Upper lobe of left lung (tissue), 6 donors: ENCODE measurements around the gene CD82. TPM values are rescaled to one million over a fixed set of nuclear protein-coding genes. Genes with fewer than 3 reads are reported as not detected.
A peak's percentile ranks its signal among the peaks of the same experiment; 100 is the strongest.

Source experiments
- ATAC-seq, 2 donors: fragments of 200-7000 bp; cut with Tn5 transposase; one replicate each; pipeline ENCODE4 v1.9.1; 2022; ENCODE audit warnings: mild to moderate bottlenecking in 2 of 2, moderate library complexity in 2 of 2; ENCODE audit not compliant: low FRiP score in 2 of 2
- DNase-seq, 2 donors: peaks; one replicate each; pipeline ENCODE4 v3.0.0-alpha.2; 2019 to 2020
- H3K27ac ChIP-seq, 4 donors: fragments of 200-600 bp; sonication (generic); one replicate each; pipeline ENCODE4 v1.5.1; 2016 to 2019
- H3K27me3 ChIP-seq, 4 donors: fragments of 200-600 bp; sonication (generic); one replicate each; pipeline ENCODE4 v1.5.1; 2017 to 2019
- H3K36me3 ChIP-seq, 4 donors: fragments of 200-600 bp; sonication (generic); one replicate each; pipeline ENCODE4 v1.5.1; 2016 to 2019
- H3K4me1 ChIP-seq, 4 donors: fragments of 200-600 bp; sonication (generic); one replicate each; pipeline ENCODE4 v1.5.1; 2018 to 2019
- H3K4me3 ChIP-seq, 4 donors: fragments of 200-600 bp; sonication (generic); one replicate each; pipeline ENCODE4 v1.5.1; 2017 to 2019; ENCODE audit warnings: mild to moderate bottlenecking in 2 of 4, moderate library complexity in 1 of 4
- H3K9me3 ChIP-seq, 4 donors: fragments of 200-600 bp; sonication (generic); one replicate each; pipeline ENCODE4 v1.5.1; 2018 to 2019
- EP300 ChIP-seq, 4 donors: sonication (generic); formaldehyde crosslinking; IDR thresholded peaks; one replicate each; pipeline ENCODE4 v1.5.1; 2017; ENCODE audit warnings: antibody characterized with exemption in 4 of 4, control low read depth in 2 of 4
- POLR2A ChIP-seq, 4 donors: fragments of 450-650 bp; IDR thresholded peaks; one replicate each; pipeline ENCODE4 v1.5.1; 2016 to 2017; ENCODE audit warnings: antibody characterized with exemption in 4 of 4, mild to moderate bottlenecking in 2 of 4
- POLR2AphosphoS5 ChIP-seq, 2 donors: sonication (generic); formaldehyde crosslinking; IDR thresholded peaks; one replicate each; pipeline ENCODE4 v1.5.1; 2017; ENCODE audit warnings: antibody characterized with exemption in 2 of 2
- WGBS, 2 donors: methylation state at CpG; one replicate each; pipeline ENCODE4 v1.1.5; 2017 to 2018; 5-methylcytosine and 5-hydroxymethylcytosine counted together
- total RNA-seq, 6 donors: library from RNA; depleted of rRNA in 4 of 6; stranded (reverse); fragments of >200 nt in 4 of 6; gene quantifications; one replicate each; pipeline versions ENCODE4 v1.1.0 to v1.2.1, GENCODE V29; 2016 to 2021
- TF ChIP-seq, protein P1 (sequence below), 6 experiments: fragments of 450-650 bp in 4 of 6; fragments of 200-600 bp in 2 of 6; sonication (generic) in 2 of 6; IDR thresholded peaks; one replicate each; pipeline ENCODE4 v1.5.1; 2016 to 2019; ENCODE audit warnings: antibody characterized with exemption in 6 of 6
- donor health status: DM: no; HTN: no; CAD: no; lungs with moderate emphysema.
- donor health status: DM: no; HTN: yes; CAD: no; lungs with severe emphysema.

The CD82 gene
- total RNA-seq, 6 donors from 2014 or later = 29.8 to 148 (median 69.9) TPM

DNA sequence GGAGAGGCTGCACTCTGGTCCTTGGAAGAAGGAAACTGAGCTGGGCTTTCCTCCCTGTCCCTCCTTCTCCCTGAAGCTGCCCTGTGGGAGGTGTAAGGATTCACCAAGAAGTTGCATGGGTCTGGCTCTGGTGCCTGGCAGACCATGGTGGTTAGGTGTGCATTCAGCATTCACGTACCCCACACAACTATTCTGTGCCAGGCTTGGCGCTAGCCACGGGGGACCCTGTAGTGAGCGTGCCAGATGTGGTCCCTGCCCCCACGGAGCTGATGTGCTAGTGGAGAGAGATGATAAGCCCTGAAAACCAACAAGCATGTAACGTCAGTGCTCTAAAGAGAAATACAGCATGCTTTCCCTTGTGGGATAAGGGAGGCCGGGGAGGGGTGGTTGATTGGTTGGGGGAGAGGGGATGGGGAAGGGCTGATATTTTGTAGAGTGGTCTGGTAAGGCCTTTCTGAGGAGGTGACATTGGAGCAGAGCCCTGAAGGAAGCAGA, 48.9 kb downstream of the CD82 start:
- 84 to 96% methylated on average over 7 of the region's 7 CpGs for WGBS, 2 donors
- Histone ChIP-seq H3K36me3 (peaks cover 0 to 36% (median 29%) of the 10 kb centered on the region in 4 donors), H3K27me3 (no peaks in the 10 kb centered on the region), H3K9me3 (no peaks in the 10 kb centered on the region), H3K4me3 (no peak overlapping the region), H3K4me1 (peaks cover 17 to 31% (median 27%) of the 10 kb centered on the region in 4 donors), H3K27ac (peak overlapping the region in 2 of 4 donors; percentile 26 to 39)
- DNase-seq (no peak), ATAC-seq (no peak)
- TF ChIP-seq POLR2AphosphoS5 (IDR thresholded peaks at IDR 0.05) (no peak), EP300 (IDR thresholded peaks at IDR 0.05) (no peak), POLR2A (IDR thresholded peaks at IDR 0.05) (no peak)
- TF ChIP-seq, protein P1, sequence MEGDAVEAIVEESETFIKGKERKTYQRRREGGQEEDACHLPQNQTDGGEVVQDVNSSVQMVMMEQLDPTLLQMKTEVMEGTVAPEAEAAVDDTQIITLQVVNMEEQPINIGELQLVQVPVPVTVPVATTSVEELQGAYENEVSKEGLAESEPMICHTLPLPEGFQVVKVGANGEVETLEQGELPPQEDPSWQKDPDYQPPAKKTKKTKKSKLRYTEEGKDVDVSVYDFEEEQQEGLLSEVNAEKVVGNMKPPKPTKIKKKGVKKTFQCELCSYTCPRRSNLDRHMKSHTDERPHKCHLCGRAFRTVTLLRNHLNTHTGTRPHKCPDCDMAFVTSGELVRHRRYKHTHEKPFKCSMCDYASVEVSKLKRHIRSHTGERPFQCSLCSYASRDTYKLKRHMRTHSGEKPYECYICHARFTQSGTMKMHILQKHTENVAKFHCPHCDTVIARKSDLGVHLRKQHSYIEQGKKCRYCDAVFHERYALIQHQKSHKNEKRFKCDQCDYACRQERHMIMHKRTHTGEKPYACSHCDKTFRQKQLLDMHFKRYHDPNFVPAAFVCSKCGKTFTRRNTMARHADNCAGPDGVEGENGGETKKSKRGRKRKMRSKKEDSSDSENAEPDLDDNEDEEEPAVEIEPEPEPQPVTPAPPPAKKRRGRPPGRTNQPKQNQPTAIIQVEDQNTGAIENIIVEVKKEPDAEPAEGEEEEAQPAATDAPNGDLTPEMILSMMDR (IDR thresholded peaks at IDR 0.05) = no peak

DNA sequence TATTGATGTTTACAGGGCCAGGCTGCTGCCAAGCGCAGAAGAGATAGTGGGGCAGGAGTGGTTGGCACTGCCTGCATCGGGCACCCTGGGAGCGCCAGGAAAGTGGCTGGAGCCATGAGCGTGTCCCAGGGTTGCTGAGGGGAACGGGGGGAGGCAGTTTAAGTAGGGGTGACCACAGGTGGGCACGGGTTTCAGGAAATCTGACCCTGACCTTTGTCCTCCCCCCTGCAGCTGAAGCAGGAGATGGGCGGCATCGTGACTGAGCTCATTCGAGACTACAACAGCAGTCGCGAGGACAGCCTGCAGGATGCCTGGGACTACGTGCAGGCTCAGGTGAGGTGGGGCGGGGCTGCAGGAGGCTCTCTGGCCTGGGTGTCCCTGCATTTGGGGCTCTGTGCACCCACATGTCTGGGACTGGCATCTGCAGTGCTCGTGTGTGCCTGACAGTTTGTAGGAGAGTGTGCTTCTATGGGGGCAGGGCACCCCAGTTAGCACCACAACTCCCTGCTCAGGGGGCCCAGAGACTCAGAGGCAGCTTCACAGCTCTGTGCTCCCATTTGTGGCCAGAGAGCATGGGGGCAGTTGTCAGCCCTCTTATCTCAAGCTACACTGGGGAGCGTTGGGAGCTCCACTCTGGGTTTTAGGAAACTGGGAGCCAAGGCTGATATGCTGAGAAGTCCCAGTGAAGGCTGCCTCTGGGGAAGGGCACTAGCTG, 49.7 kb downstream of the CD82 start:
- DNase-seq (no peak), ATAC-seq (no peak)
- H3K9me3 ChIP-seq = no peaks in the 10 kb centered on the region
- H3K36me3 ChIP-seq = peaks cover 0 to 42% (median 32%) of the 10 kb centered on the region in 4 donors
- peak overlapping the region in 2 of 4 donors; percentile 3 to 39 for H3K27ac ChIP-seq
- 72 to 88% methylated on average over 13 of the region's 15 CpGs for WGBS, 2 donors
- TF ChIP-seq POLR2AphosphoS5 (IDR thresholded peaks at IDR 0.05) (no peak), POLR2A (IDR thresholded peaks at IDR 0.05) (no peak), EP300 (IDR thresholded peaks at IDR 0.05) (no peak)
- TF ChIP-seq, protein P1 (IDR thresholded peaks at IDR 0.05) = no peak
- H3K27me3 ChIP-seq = no peaks in the 10 kb centered on the region
- no peak overlapping the region for H3K4me3 ChIP-seq
- H3K4me1 ChIP-seq = peaks cover 13 to 23% (median 20%) of the 10 kb centered on the region in 4 donors

DNA sequence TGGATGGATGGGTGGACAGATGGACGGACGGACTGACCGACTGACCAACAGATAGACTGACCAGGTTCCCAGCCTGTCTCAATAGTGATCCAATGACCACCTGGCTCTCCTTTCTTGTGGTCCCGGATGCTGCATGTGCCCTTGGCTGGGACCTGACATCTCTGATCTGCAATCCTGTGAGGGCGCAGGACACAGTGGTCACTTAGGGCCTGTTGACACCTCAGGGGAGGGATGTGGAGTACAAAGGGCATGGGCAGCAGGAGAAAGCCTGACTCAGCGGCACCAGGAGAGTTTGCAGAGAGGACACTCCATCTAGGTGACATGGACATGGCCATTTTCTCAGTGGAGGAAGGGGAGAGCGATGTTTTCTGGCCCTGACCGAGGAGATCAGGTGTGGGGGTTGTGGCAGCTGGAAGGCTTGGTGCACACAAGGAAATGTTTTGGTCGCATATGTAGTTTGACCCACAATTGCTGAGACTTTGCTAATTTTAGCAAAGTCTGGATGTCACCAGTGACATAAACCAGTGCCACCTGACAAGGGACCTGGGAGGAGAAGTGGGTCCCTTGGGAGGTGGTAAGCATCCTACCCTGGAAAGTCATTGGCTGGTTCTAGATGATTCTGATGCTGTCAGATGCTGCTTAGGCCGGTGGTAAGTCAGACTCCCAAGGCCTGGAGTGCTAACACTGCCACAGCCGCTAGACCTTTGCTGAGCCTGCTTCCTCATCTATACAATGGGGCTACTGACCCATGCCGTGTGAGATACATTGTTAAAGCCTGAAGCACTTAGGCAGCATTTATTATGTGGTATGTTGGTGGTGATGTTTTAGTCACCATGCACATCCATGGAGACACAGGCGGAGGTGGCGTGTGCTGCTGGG, 50.7 kb downstream of the CD82 start:
- Histone ChIP-seq H3K27ac (no peak overlapping the region), H3K27me3 (no peaks in the 10 kb centered on the region), H3K9me3 (no peaks in the 10 kb centered on the region), H3K4me1 (peaks cover 17 to 26% (median 20%) of the 10 kb centered on the region in 4 donors), H3K4me3 (no peak overlapping the region), H3K36me3 (peaks cover 0 to 45% (median 32%) of the 10 kb centered on the region in 4 donors)
- TF ChIP-seq, protein P1 (IDR thresholded peaks at IDR 0.05) = no peak
- TF ChIP-seq EP300 (IDR thresholded peaks at IDR 0.05) (no peak), POLR2A (IDR thresholded peaks at IDR 0.05) (no peak), POLR2AphosphoS5 (IDR thresholded peaks at IDR 0.05) (no peak)
- WGBS, 2 donors = 93 to 95% methylated on average over 11 to 14 of the region's 14 CpGs
- ATAC-seq = no peak
- no peak for DNase-seq

DNA sequence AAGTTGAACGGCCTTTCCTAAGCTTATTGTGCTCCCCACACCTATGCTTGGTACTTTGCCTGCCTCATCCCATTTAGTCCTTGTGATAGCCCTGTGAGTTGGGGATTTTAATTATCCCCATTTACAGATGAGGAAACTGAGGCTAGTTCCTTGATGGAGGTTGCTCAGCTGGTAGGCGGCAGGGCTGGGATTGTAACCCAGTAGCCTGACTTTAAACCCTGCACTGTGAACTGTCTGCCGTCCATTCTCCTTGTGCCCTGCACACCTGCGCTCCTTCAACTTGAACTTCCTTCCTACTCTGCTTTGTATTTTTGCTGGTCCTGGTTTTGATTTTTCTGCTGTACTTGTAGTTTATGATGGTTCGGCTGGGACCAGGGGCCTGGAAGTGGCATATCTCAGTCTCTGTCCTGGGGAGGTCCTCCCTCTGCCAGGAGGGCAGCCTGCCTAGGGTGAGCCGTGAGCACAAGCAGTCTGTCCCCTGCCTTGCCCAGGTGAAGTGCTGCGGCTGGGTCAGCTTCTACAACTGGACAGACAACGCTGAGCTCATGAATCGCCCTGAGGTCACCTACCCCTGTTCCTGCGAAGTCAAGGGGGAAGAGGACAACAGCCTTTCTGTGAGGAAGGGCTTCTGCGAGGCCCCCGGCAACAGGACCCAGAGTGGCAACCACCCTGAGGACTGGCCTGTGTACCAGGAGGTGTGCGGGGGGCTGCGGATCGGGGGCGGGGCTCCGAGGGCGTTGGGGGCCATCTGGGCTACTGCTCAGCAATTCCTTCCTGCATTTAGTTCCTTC, 52.4 kb downstream of the CD82 start:
- H3K27me3 ChIP-seq = no peaks in the 10 kb centered on the region
- no peaks in the 10 kb centered on the region for H3K9me3 ChIP-seq
- peaks cover 22 to 27% (median 24%) of the 10 kb centered on the region in 4 donors for H3K4me1 ChIP-seq
- peaks cover 0 to 45% (median 32%) of the 10 kb centered on the region in 4 donors for H3K36me3 ChIP-seq
- H3K27ac ChIP-seq = no peak overlapping the region
- TF ChIP-seq POLR2A (IDR thresholded peaks at IDR 0.05) (no peak), EP300 (IDR thresholded peaks at IDR 0.05) (no peak), POLR2AphosphoS5 (IDR thresholded peaks at IDR 0.05) (no peak)
- TF ChIP-seq, protein P1 (IDR thresholded peaks at IDR 0.05) = no peak
- ATAC-seq (no peak), DNase-seq (peak in 1 of 2 donors; percentile 12)
- 87 to 93% methylated on average over 14 to 17 of the region's 18 CpGs for WGBS, 2 donors
- no peak overlapping the region for H3K4me3 ChIP-seq
